HG02759 (cell line): ENCODE data around the gene GZMM.

Source experiments
- ATAC-seq: cut with Tn5 transposase; IDR thresholded peaks from one replicate; pipeline ENCODE4 v1.9.1; 2021; ENCODE audit warnings: mild to moderate bottlenecking, moderate library complexity; ENCODE audit not compliant: unreplicated experiment

The GZMM gene

GRCh38 chr19:594265-594870, 50.5 kb downstream of the GZMM start:
- ATAC-seq, result no peak

- ATAC-seq, result no peak
These were observed 51.7 kb downstream of the GZMM start for GRCh38 chr19:595326-596262.

- ATAC-seq, result no peak
These were observed 52.4 kb downstream of the GZMM start for GRCh38 chr19:596263-596655.

- no peak for ATAC-seq
These were observed 53.8 kb downstream of the GZMM start for GRCh38 chr19:597406-598315.
